DOHH2 (cell line): ENCODE measurements around the gene CNBD2.

Experiments used
- H3F3A ChIP-seq: fragments of 200-600 bp; sonication (generic), shearing (Covaris generic); 2 replicates; pipeline ENCODE4 v1.6.0; 2016; ENCODE audit warnings: antibody characterized with exemption, mild to moderate bottlenecking; ENCODE audit not compliant: control insufficient read depth, insufficient read depth
- H3K27ac ChIP-seq: fragments of 200-600 bp; sonication (generic); 2 replicates; pipeline ENCODE4 v1.5.1; 2014; ENCODE audit warnings: low read depth, mild to moderate bottlenecking, low read length, moderate library complexity
- H3K27me3 ChIP-seq: fragments of 200-600 bp; sonication (generic); 2 replicates; pipeline ENCODE4 v1.6.1; 2014; ENCODE audit warnings: mild to moderate bottlenecking, low read length, mixed read lengths; ENCODE audit not compliant: control insufficient read depth
- H3K36me3 ChIP-seq: fragments of 200-600 bp; sonication (generic); 2 replicates; pipeline ENCODE4 v1.6.1; 2014; ENCODE audit warnings: mild to moderate bottlenecking, low read length, moderate library complexity, mixed read lengths; ENCODE audit not compliant: control insufficient read depth
- H3K4me1 ChIP-seq: fragments of 200-600 bp; sonication (generic); 2 replicates; pipeline ENCODE4 v1.6.1; 2014; ENCODE audit warnings: mild to moderate bottlenecking, low read length, mixed read lengths; ENCODE audit not compliant: control insufficient read depth
- H3K4me2 ChIP-seq: fragments of 200-600 bp; sonication (generic); 2 replicates; pipeline ENCODE4 v1.6.0; 2014; ENCODE audit warnings: mild to moderate bottlenecking, low read length, moderate library complexity
- H3K4me3 ChIP-seq: fragments of 200-600 bp; sonication (generic); 2 replicates; pipeline ENCODE4 v1.5.1; 2014; ENCODE audit warnings: mild to moderate bottlenecking, low read length, mixed read lengths
- H3K79me2 ChIP-seq: fragments of 200-600 bp; sonication (generic); 2 replicates; pipeline ENCODE4 v1.6.1; 2014; ENCODE audit warnings: mild to moderate bottlenecking, low read length, mixed read lengths; ENCODE audit not compliant: control insufficient read depth
- H3K9me2 ChIP-seq: fragments of 200-600 bp; sonication (generic); replicated peaks from 2 replicates; pipeline ENCODE4 v1.6.1; 2014; ENCODE audit warnings: mild to moderate bottlenecking, low read length, mixed read lengths; ENCODE audit not compliant: control insufficient read depth
- H3K9me3 ChIP-seq: fragments of 200-600 bp; sonication (generic); 2 replicates; pipeline ENCODE4 v1.6.1; 2014; ENCODE audit warnings: antibody characterized with exemption, low read length, mixed read lengths; ENCODE audit not compliant: control insufficient read depth, insufficient read depth
- H4K20me1 ChIP-seq: fragments of 200-600 bp; sonication (generic); 2 replicates; pipeline ENCODE4 v1.6.0; 2014; ENCODE audit warnings: low read depth, mild to moderate bottlenecking, antibody characterized with exemption, low read length, moderate library complexity; ENCODE audit not compliant: control insufficient read depth, insufficient read depth
- EZH2phosphoT487 ChIP-seq: fragments of 200-600 bp; sonication (generic); IDR thresholded peaks from 2 replicates; pipeline ENCODE4 v1.6.1; 2017; ENCODE audit warnings: borderline replicate concordance, mild to moderate bottlenecking, antibody characterized with exemption, low read length, moderate library complexity, mixed read lengths
- TF ChIP-seq, protein P1 (sequence below): fragments of 200-600 bp; sonication (generic); IDR thresholded peaks from one replicate; pipeline ENCODE4 v1.5.1; 2014; ENCODE audit warnings: antibody characterized with exemption, mild to moderate bottlenecking, low read depth, low read length; ENCODE audit not compliant: poor library complexity, severe bottlenecking

CNBD2 gene

DNA sequence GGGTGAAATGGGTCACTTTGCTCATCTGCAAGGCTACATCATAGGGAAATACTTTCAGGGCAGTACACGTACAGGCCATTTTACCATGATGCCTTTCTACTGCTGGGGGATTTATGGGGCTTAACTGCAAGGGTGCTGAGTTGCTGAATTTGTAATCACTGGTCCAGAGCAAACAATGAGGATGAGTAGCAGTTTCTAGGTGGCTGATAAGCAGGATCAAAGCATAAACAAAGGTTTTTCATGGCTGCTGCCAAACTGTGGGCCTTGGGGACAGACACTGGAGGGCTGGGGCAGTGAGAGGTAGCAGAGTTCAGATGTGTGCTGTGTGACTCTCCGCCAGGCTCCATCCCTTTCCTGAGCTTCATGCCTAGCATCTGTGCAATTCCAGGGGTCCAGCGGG lies 68.3 kb downstream of the CNBD2 start:
- no peaks in the 10 kb centered on the region for H3K9me3 ChIP-seq
- no peaks in the 10 kb centered on the region for H3F3A ChIP-seq
- H3K79me2 ChIP-seq = no peaks in the 10 kb centered on the region
- no peak overlapping the region for H3K4me3 ChIP-seq
- no peaks in the 10 kb centered on the region for H3K36me3 ChIP-seq
- H3K4me1 ChIP-seq = peaks cover 4% of the 10 kb centered on the region
- no peak overlapping the region for H3K27ac ChIP-seq
- no peaks in the 10 kb centered on the region for H3K27me3 ChIP-seq
- H3K4me2 ChIP-seq = no peak overlapping the region
- H3K9me2 ChIP-seq = no peaks in the 10 kb centered on the region
- TF ChIP-seq, protein P1, sequence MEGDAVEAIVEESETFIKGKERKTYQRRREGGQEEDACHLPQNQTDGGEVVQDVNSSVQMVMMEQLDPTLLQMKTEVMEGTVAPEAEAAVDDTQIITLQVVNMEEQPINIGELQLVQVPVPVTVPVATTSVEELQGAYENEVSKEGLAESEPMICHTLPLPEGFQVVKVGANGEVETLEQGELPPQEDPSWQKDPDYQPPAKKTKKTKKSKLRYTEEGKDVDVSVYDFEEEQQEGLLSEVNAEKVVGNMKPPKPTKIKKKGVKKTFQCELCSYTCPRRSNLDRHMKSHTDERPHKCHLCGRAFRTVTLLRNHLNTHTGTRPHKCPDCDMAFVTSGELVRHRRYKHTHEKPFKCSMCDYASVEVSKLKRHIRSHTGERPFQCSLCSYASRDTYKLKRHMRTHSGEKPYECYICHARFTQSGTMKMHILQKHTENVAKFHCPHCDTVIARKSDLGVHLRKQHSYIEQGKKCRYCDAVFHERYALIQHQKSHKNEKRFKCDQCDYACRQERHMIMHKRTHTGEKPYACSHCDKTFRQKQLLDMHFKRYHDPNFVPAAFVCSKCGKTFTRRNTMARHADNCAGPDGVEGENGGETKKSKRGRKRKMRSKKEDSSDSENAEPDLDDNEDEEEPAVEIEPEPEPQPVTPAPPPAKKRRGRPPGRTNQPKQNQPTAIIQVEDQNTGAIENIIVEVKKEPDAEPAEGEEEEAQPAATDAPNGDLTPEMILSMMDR = no peak
- TF ChIP-seq EZH2phosphoT487 = no peak
- no peaks in the 10 kb centered on the region for H4K20me1 ChIP-seq

DNA sequence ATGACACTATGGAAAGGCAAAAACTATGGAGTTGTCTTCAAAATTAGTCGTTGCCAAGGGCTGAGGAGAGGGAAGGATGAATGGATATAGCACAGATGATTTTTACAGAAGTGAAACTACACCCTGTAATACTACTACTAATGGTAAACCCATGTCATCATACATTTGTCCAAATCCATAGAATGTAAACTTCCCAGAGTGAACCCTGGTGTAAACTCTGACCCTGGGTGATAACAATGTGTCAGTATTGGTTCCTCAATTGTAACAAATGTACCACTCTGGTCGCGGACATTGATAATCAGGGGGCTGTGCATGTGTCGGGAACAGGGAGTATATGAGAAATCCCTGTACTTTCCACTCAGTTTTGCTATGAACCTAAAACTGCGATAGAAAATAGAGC lies 72.2 kb downstream of the CNBD2 start:
- no peaks in the 10 kb centered on the region; the same call in 1 of the 2 replicates for H3K36me3 ChIP-seq
- 0 out of 2 replicates have a peak, but pooled peaks cover 3% of the 10 kb centered on the region for H3F3A ChIP-seq
- H3K27me3 ChIP-seq = no peaks in the 10 kb centered on the region
- H3K9me3 ChIP-seq = no peaks in the 10 kb centered on the region
- no peak overlapping the region for H3K4me3 ChIP-seq
- no peaks in the 10 kb centered on the region for H3K9me2 ChIP-seq
- TF ChIP-seq, protein P1 = no peak
- TF ChIP-seq EZH2phosphoT487 = no peak
- no peak overlapping the region for H3K4me2 ChIP-seq
- peaks cover 5% of the 10 kb centered on the region; the same call in 1 of the 2 replicates for H3K79me2 ChIP-seq
- no peak overlapping the region for H3K27ac ChIP-seq
- 0 out of 2 replicates have a peak, but pooled peaks cover 5% of the 10 kb centered on the region for H4K20me1 ChIP-seq
- H3K4me1 ChIP-seq = peaks cover 4% of the 10 kb centered on the region

DNA sequence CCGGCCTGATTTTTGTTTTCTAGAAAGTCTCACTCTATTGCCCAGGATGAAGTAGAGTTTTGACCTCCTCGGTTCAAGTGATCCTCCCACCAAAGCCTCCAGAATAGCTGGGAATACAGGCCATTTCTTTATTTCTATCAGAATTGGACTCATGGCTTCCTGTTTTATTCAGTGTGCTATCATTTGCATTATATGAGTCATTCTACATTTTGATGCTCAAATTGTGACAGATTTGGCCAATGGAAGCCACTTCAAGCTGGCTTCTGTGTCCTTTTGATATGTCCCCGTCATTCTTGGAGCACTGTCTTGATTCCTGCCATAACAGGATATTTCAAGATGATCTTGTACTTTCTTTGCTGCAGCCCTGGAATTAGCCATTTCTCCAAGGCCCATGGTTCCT lies 75.1 kb downstream of the CNBD2 start:
- Histone ChIP-seq H4K20me1 (0 out of 2 replicates have a peak, but pooled peaks cover 10% of the 10 kb centered on the region), H3K4me2 (no peak overlapping the region), H3K4me1 (no peaks in the 10 kb centered on the region), H3K4me3 (no peak overlapping the region), H3K9me2 (no peaks in the 10 kb centered on the region), H3K9me3 (no peaks in the 10 kb centered on the region), H3K27ac (no peak overlapping the region), H3K27me3 (no peaks in the 10 kb centered on the region), H3K79me2 (peaks cover 31% of the 10 kb centered on the region), H3K36me3 (peaks cover 11% of the 10 kb centered on the region), H3F3A (0 out of 2 replicates have a peak, but pooled peaks cover 3% of the 10 kb centered on the region)
- TF ChIP-seq, protein P1 = no peak
- TF ChIP-seq EZH2phosphoT487 = no peak
